ENCODE results near the gene EDDM3A.
"Not testable (repeated sequence)": the region's sequence is repeated elsewhere in the genome, so short reads cannot be mapped to it uniquely, and the experiment has no call there.

Gene EDDM3A

DNA sequence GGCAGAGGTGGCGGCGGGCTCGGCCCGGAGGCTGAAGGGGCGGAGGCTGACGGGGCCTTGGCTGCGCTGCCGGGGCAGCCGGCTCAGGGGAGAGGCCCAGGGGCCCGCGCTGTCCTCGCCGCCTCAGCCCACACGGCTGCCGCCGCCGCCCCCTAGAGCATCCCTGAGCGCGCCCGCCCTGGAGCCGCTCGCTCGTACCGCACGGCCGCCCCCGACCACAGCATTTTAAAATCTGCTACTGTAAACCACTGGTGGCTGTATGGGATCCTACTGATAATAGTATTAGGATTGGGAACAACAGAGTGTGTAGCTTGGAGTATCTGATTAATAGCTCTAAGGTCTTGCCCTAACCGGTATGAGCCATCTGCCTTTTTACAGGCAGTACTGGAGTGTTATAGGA is 22.2 kb upstream of the EDDM3A start:
- POLR2A ChIA-PET: no interaction called here
- no peak for DNase-seq (ENCODE audit: extremely low spot score)
- CTCF ChIA-PET: no interaction called here
- TF ChIP-seq TARDBP (IDR thresholded peaks at IDR 0.05): no peak
- TF ChIP-seq FOXM1 (IDR thresholded peaks at IDR 0.05; ENCODE audit: borderline replicate concordance): no peak
- no peak for TF ChIP-seq ELF4 (IDR thresholded peaks at IDR 0.05)
- no peak for TF ChIP-seq FOXK2 (IDR thresholded peaks at IDR 0.05)
- no peak for TF ChIP-seq ARNT (IDR thresholded peaks at IDR 0.05)
- no peak for TF ChIP-seq NFRKB (IDR thresholded peaks at IDR 0.05)
- no peak for TF ChIP-seq SUZ12 (IDR thresholded peaks at IDR 0.05)
- no peak for TF ChIP-seq LEF1 (IDR thresholded peaks at IDR 0.05; ENCODE audit: borderline replicate concordance)
- TF ChIP-seq, protein P1, sequence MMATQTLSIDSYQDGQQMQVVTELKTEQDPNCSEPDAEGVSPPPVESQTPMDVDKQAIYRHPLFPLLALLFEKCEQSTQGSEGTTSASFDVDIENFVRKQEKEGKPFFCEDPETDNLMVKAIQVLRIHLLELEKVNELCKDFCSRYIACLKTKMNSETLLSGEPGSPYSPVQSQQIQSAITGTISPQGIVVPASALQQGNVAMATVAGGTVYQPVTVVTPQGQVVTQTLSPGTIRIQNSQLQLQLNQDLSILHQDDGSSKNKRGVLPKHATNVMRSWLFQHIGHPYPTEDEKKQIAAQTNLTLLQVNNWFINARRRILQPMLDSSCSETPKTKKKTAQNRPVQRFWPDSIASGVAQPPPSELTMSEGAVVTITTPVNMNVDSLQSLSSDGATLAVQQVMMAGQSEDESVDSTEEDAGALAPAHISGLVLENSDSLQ (IDR thresholded peaks at IDR 0.05): no peak
- TF ChIP-seq ZNF384 (IDR thresholded peaks at IDR 0.05): no peak
- TF ChIP-seq CTBP1 (IDR thresholded peaks at IDR 0.05; ENCODE audit: borderline replicate concordance): no peak
- TF ChIP-seq BHLHE40 (IDR thresholded peaks at IDR 0.05; ENCODE audit: borderline replicate concordance): no peak
- TF ChIP-seq L3MBTL2 (conservative IDR thresholded peaks at IDR 0.05): no peak
- no peak for TF ChIP-seq HDGF (IDR thresholded peaks at IDR 0.05; ENCODE audit: borderline replicate concordance)
- TF ChIP-seq FOXA1 (IDR thresholded peaks at IDR 0.05): no peak
- no peak for TF ChIP-seq SP1 (IDR thresholded peaks at IDR 0.05)

DNA sequence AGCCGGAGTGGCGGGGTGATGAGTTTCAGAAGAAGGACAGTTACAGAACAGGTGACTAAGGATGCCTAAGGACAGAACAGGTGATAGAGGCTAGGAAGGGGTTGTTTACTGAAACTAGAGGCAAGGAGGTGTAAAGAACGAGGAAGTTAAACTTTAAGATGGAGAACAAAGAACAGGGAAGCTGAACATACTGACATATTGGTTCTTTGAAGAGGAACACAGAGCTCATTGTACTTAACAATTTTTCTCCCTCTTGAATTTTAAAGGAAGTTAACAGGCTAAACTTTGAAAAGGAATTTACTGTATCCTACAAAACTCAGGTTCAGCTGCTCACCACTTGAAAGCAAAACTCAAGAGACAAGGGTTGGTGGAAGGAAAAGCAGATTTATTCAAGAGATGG is 19.6 kb upstream of the EDDM3A start:
- CTCF ChIA-PET: not testable (repeated sequence)

DNA sequence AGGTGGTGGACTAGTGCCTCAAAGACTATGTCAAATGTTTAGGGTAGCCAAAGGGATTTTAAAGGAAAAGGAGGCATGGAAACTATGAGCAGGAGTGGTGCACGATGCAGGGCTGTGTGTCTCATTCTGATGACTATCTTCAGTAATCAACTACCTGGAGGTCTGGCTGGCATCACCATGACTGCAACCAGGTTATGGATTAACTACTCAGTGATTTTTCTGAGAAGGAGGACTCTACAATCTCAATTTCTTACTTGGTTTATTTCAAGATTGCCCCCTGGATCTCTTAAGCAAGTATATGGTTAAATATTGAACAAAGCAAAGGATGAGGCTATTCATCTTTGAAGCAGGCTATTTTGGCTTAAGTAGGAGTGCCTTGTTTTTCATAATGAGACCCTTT is 19.2 kb upstream of the EDDM3A start:
- CTCF ChIA-PET: no interaction called here
- TF ChIP-seq BHLHE40 (IDR thresholded peaks at IDR 0.05; ENCODE audit: borderline replicate concordance) (no peak), FOXM1 (IDR thresholded peaks at IDR 0.05; ENCODE audit: borderline replicate concordance) (no peak), CTBP1 (IDR thresholded peaks at IDR 0.05; ENCODE audit: borderline replicate concordance) (no peak), HDGF (IDR thresholded peaks at IDR 0.05; ENCODE audit: borderline replicate concordance) (no peak), SP1 (IDR thresholded peaks at IDR 0.05) (no peak), ZNF384 (IDR thresholded peaks at IDR 0.05) (no peak), SUZ12 (IDR thresholded peaks at IDR 0.05) (no peak), LEF1 (IDR thresholded peaks at IDR 0.05; ENCODE audit: borderline replicate concordance) (no peak), NFRKB (IDR thresholded peaks at IDR 0.05) (no peak), ARNT (IDR thresholded peaks at IDR 0.05) (no peak), FOXA1 (IDR thresholded peaks at IDR 0.05) (no peak), TARDBP (IDR thresholded peaks at IDR 0.05) (no peak), FOXK2 (IDR thresholded peaks at IDR 0.05) (no peak), ELF4 (IDR thresholded peaks at IDR 0.05) (no peak), L3MBTL2 (conservative IDR thresholded peaks at IDR 0.05) (no peak)
- TF ChIP-seq, protein P1 (IDR thresholded peaks at IDR 0.05): no peak
- POLR2A ChIA-PET: no interaction called here
- no peak for DNase-seq (ENCODE audit: extremely low spot score)

More for the DNA sequence above, 19.6 kb upstream of the EDDM3A start:
- DNase-seq (ENCODE audit: extremely low spot score); POLR2A ChIA-PET: not testable (repeated sequence)

DNA sequence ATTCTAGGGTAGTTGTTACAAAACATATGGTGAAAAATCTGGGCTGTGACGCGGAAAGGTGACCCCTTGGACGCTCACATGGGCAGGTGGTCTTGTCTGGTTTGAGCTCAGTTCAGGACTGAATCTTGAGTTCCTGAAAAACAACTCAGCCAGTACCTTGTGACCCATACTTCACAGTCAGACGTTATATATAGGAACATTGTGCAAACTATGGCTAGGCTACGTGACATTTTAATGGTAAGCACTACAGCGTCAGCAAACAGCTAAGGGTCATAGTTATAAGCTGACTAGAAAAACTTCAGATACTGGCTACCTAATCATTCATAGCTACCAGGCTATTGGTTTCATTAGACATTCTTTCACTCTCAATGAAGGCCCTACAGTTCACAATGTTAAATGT is 14.8 kb upstream of the EDDM3A start:
- ChIA-PET CTCF (no interaction called here), POLR2A (interaction anchor here (0.6 kb wide), 1 partner anchor 184 kb away, joined by 4 read pairs; no protein-coding TSS in a partner anchor)
- no peak for DNase-seq (ENCODE audit: extremely low spot score)
- TF ChIP-seq SUZ12 (IDR thresholded peaks at IDR 0.05) (no peak), L3MBTL2 (conservative IDR thresholded peaks at IDR 0.05) (no peak), FOXM1 (IDR thresholded peaks at IDR 0.05; ENCODE audit: borderline replicate concordance) (no peak), BHLHE40 (IDR thresholded peaks at IDR 0.05; ENCODE audit: borderline replicate concordance) (no peak), ARNT (IDR thresholded peaks at IDR 0.05) (no peak), ELF4 (IDR thresholded peaks at IDR 0.05) (no peak), ZNF384 (IDR thresholded peaks at IDR 0.05) (no peak), CTBP1 (IDR thresholded peaks at IDR 0.05; ENCODE audit: borderline replicate concordance) (no peak), LEF1 (IDR thresholded peaks at IDR 0.05; ENCODE audit: borderline replicate concordance) (no peak), TARDBP (IDR thresholded peaks at IDR 0.05) (no peak), HDGF (IDR thresholded peaks at IDR 0.05; ENCODE audit: borderline replicate concordance) (no peak), SP1 (IDR thresholded peaks at IDR 0.05) (no peak), FOXK2 (IDR thresholded peaks at IDR 0.05) (no peak), FOXA1 (IDR thresholded peaks at IDR 0.05) (no peak), NFRKB (IDR thresholded peaks at IDR 0.05) (no peak)
- TF ChIP-seq, protein P1 (IDR thresholded peaks at IDR 0.05): no peak

DNA sequence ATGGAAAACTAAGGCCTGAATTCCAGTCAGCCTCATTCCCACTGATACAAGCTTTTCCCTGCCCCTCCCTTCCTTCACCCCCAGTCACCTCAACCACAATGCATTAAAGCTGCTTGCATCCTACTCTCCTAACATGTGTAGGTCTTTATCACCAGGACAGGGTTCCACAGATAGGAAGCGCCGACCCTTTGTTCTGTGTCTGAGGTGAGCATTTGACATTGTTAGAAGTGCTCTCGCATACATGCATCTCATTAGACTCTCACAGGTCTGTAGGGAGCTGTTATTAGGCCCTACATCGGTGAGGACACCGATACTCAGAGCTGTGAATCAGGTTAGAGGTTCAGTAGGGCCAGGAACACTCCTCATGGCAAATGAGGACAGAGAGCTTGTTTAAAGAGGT is 13.2 kb upstream of the EDDM3A start:
- TF ChIP-seq HDGF (IDR thresholded peaks at IDR 0.05; ENCODE audit: borderline replicate concordance) (no peak), L3MBTL2 (conservative IDR thresholded peaks at IDR 0.05) (no peak), NFRKB (IDR thresholded peaks at IDR 0.05) (no peak), SP1 (IDR thresholded peaks at IDR 0.05) (no peak), ELF4 (IDR thresholded peaks at IDR 0.05) (no peak), BHLHE40 (IDR thresholded peaks at IDR 0.05; ENCODE audit: borderline replicate concordance) (no peak), TARDBP (IDR thresholded peaks at IDR 0.05) (no peak), FOXM1 (IDR thresholded peaks at IDR 0.05; ENCODE audit: borderline replicate concordance) (no peak), SUZ12 (IDR thresholded peaks at IDR 0.05) (no peak)
- TF ChIP-seq, protein P1 (IDR thresholded peaks at IDR 0.05): no peak
- DNase-seq (ENCODE audit: extremely low spot score): no peak
- CTCF ChIA-PET: no interaction called here
- POLR2A ChIA-PET: no interaction called here
